C4-2B (cell line): ENCODE results near the gene LRRFIP1.

Experiments
- ZFX ChIP-seq: fragments of 450-650 bp; IDR thresholded peaks from 2 replicates; pipeline ENCODE4 v1.6.1; 2017
- TF ChIP-seq, protein P1 (sequence below): fragments of 450-650 bp; conservative IDR thresholded peaks from 2 replicates; pipeline ENCODE4 v1.5.1; 2017; ENCODE audit warnings: mild to moderate bottlenecking

DNA sequence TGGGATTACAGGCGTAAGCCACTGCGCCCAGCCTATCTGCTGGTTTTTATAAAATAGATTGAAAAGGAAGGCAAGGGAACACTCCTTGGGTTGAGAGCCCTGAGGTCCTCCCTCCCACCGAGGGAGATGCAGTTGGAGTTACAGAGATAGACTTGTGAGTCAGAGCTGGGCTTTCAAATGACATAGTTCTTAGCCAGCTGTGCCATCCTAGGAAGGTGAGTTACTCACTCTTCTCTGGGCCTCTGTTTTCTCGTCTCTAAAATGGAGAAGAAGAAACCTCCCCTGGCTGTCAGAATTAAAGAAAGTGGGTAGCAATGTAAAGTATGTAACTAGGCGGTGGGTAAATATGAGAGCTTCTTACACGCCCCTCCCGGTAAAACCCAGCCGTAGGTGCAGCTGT is 2.4 kb downstream of the LRRFIP1 start:
- TF ChIP-seq, protein P1, sequence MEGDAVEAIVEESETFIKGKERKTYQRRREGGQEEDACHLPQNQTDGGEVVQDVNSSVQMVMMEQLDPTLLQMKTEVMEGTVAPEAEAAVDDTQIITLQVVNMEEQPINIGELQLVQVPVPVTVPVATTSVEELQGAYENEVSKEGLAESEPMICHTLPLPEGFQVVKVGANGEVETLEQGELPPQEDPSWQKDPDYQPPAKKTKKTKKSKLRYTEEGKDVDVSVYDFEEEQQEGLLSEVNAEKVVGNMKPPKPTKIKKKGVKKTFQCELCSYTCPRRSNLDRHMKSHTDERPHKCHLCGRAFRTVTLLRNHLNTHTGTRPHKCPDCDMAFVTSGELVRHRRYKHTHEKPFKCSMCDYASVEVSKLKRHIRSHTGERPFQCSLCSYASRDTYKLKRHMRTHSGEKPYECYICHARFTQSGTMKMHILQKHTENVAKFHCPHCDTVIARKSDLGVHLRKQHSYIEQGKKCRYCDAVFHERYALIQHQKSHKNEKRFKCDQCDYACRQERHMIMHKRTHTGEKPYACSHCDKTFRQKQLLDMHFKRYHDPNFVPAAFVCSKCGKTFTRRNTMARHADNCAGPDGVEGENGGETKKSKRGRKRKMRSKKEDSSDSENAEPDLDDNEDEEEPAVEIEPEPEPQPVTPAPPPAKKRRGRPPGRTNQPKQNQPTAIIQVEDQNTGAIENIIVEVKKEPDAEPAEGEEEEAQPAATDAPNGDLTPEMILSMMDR = no peak
- no peak for TF ChIP-seq ZFX
